ENCODE results near the gene GOLGA1.

GOLGA1 gene

DNA sequence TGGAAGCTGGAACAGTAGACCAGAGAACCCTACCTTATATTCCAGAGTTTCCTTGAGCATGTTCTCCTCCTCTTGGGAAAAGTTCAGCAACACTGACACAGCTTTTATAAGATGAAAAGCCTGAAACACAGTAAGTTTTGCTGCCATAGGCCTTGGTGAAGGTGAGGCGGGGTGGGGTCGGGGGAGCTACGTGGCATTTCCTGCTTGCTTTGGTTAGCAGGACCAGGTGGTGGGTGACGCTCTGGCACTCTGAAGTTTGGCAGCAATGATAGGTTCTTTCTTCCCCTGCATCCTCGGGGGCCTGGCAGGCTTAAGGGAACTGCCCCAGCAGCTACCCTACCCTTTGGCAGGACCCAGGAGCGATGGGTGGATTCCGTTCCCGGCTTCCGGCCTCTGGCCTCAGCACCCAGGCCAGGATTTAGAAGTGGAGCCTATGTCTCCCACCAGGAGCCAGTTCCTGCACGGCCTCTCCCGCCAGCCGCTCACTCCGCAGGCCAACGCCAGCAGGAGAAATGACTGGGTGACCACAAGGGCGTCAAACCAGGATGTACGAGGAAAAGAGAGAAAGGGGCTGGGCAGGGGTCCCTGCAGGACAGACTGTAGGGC lies 59.6 kb downstream of the GOLGA1 start:
- Histone ChIP-seq H3K27ac (no peak overlapping the region), H3K79me2 (ENCODE audit: insufficient read depth, low read depth) (no peaks in the 10 kb centered on the region), H3K27me3 (ENCODE audit: insufficient read depth, low read depth) (no peaks in the 10 kb centered on the region), H3K9ac (no peak overlapping the region), H3K4me3 (IDR thresholded peaks at IDR 0.05; ENCODE audit: insufficient read depth, low read depth, low read length) (no peak overlapping the region), H3K4me1 (ENCODE audit: low read depth, poor library complexity, severe bottlenecking) (no peaks in the 10 kb centered on the region), H3K36me3 (ENCODE audit: insufficient read depth) (no peaks in the 10 kb centered on the region), H3K4me2 (no peak overlapping the region), H4K20me1 (ENCODE audit: insufficient read depth) (no peaks in the 10 kb centered on the region), H2AFZ (ENCODE audit: low read depth) (no peak overlapping the region)
- TF ChIP-seq, protein P1, sequence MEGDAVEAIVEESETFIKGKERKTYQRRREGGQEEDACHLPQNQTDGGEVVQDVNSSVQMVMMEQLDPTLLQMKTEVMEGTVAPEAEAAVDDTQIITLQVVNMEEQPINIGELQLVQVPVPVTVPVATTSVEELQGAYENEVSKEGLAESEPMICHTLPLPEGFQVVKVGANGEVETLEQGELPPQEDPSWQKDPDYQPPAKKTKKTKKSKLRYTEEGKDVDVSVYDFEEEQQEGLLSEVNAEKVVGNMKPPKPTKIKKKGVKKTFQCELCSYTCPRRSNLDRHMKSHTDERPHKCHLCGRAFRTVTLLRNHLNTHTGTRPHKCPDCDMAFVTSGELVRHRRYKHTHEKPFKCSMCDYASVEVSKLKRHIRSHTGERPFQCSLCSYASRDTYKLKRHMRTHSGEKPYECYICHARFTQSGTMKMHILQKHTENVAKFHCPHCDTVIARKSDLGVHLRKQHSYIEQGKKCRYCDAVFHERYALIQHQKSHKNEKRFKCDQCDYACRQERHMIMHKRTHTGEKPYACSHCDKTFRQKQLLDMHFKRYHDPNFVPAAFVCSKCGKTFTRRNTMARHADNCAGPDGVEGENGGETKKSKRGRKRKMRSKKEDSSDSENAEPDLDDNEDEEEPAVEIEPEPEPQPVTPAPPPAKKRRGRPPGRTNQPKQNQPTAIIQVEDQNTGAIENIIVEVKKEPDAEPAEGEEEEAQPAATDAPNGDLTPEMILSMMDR (conservative IDR thresholded peaks at IDR 0.05; ENCODE audit: low read depth, low read length) = no peak

DNA sequence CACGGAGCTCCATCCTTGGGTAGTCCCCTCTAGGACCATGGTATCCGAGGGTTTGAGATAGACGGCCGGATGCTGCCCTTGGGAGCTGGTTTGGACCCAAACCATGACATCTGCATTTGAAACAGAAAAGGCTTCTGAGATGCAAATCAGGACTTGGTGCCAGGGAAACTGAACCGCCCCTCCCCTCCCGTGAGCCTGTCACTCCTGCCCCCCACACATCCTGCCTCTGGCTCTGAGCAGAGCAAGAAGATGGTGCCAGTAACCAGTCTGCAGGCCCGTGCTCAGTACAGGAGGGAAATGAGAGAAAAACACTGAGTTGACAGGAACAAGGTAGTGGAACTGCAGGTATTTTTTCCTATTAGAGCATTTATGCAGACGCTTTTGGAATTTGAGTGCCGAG lies 60.4 kb downstream of the GOLGA1 start:
- Histone ChIP-seq H4K20me1 (ENCODE audit: insufficient read depth) (no peaks in the 10 kb centered on the region), H3K4me1 (ENCODE audit: low read depth, poor library complexity, severe bottlenecking) (no peaks in the 10 kb centered on the region), H2AFZ (ENCODE audit: low read depth) (no peak overlapping the region), H3K27me3 (ENCODE audit: insufficient read depth, low read depth) (no peaks in the 10 kb centered on the region), H3K4me2 (no peak overlapping the region), H3K9ac (no peak overlapping the region), H3K27ac (no peak overlapping the region), H3K79me2 (ENCODE audit: insufficient read depth, low read depth) (no peaks in the 10 kb centered on the region), H3K36me3 (ENCODE audit: insufficient read depth) (no peaks in the 10 kb centered on the region), H3K4me3 (IDR thresholded peaks at IDR 0.05; ENCODE audit: insufficient read depth, low read depth, low read length) (no peak overlapping the region)
- TF ChIP-seq, protein P1 (conservative IDR thresholded peaks at IDR 0.05; ENCODE audit: low read depth, low read length) = no peak

DNA sequence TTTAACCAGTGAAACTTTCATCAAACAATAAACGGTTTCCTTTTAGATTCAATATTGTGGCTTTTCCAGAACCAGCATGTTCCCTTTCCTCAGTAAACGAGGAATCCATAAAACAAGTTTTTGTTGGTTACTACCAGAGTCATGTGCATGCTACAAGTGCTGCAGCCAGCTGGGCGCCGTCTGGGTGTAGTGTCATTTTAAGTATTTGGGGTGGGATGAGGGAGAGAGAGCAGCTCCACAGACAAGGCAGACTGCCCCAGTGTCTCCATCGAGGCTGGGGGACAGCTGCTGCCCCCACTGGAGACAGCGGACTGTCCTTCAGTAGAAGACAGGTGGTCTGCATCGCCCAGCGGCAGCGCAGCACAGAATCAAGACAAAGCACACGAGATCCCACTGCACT lies 61.7 kb downstream of the GOLGA1 start:
- Histone ChIP-seq H3K4me1 (ENCODE audit: low read depth, poor library complexity, severe bottlenecking) (no peaks in the 10 kb centered on the region), H3K4me2 (no peak overlapping the region), H2AFZ (ENCODE audit: low read depth) (no peak overlapping the region), H3K79me2 (ENCODE audit: insufficient read depth, low read depth) (peaks cover 4% of the 10 kb centered on the region; the same call in 1 of the 2 replicates), H4K20me1 (ENCODE audit: insufficient read depth) (no peaks in the 10 kb centered on the region), H3K27ac (no peak overlapping the region), H3K4me3 (IDR thresholded peaks at IDR 0.05; ENCODE audit: insufficient read depth, low read depth, low read length) (no peak overlapping the region), H3K36me3 (ENCODE audit: insufficient read depth) (no peaks in the 10 kb centered on the region), H3K27me3 (ENCODE audit: insufficient read depth, low read depth) (no peaks in the 10 kb centered on the region), H3K9ac (no peak overlapping the region)
- TF ChIP-seq, protein P1 (conservative IDR thresholded peaks at IDR 0.05; ENCODE audit: low read depth, low read length) = no peak

DNA sequence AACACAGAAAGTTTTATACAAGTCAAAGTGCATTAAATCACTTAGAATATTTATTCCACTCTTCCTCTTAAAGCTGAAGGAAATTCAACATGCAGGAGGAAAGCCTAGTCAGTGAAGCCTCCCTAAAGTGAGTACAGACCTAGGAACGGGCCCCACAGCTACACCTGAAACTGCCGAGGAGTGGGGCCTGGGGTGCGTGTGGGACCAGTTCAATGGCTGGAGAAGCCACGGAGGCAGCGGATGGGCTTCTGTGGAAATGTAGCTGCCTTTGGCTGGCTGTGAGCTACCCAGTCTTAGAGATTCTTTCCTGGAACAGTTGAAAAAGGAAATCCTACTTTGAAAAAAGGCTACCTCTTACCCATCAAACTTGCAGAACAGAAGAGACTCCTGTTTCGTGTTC lies 62.4 kb downstream of the GOLGA1 start:
- Histone ChIP-seq H4K20me1 (ENCODE audit: insufficient read depth) (no peaks in the 10 kb centered on the region), H3K4me3 (IDR thresholded peaks at IDR 0.05; ENCODE audit: insufficient read depth, low read depth, low read length) (no peak overlapping the region), H3K27me3 (ENCODE audit: insufficient read depth, low read depth) (no peaks in the 10 kb centered on the region), H2AFZ (ENCODE audit: low read depth) (no peak overlapping the region), H3K36me3 (ENCODE audit: insufficient read depth) (no peaks in the 10 kb centered on the region), H3K27ac (no peak overlapping the region), H3K9ac (no peak overlapping the region), H3K4me1 (ENCODE audit: low read depth, poor library complexity, severe bottlenecking) (peaks cover under 1% of the 10 kb centered on the region), H3K4me2 (no peak overlapping the region), H3K79me2 (ENCODE audit: insufficient read depth, low read depth) (peaks cover 11% of the 10 kb centered on the region)
- TF ChIP-seq, protein P1 (conservative IDR thresholded peaks at IDR 0.05; ENCODE audit: low read depth, low read length) = no peak
